Neural cell (in vitro differentiated cells): Measurements from ENCODE around the gene BRSK2. TPM values are rescaled to one million over a fixed set of nuclear protein-coding genes. Genes with fewer than 3 reads are reported as not detected.

Source experiments
- H2AFZ ChIP-seq: fragments of 200-600, 300-800 bp; sonication (generic), shearing (Covaris generic); 2 replicates; pipeline ENCODE4 v1.6.0; 2014; ENCODE audit warnings: low read depth, mild to moderate bottlenecking, antibody characterized with exemption, low read length, moderate library complexity
- H3F3A ChIP-seq: fragments of 200-600 bp; shearing (Covaris generic); 2 replicates; pipeline ENCODE4 v1.6.1; 2016; ENCODE audit warnings: mild to moderate bottlenecking, moderate library complexity, mixed read lengths, antibody characterized with exemption, low read length; ENCODE audit not compliant: insufficient read depth, poor library complexity, severe bottlenecking
- H3K27ac ChIP-seq: fragments of 200-600, 300-800 bp; sonication (generic), shearing (Covaris generic); 2 replicates; pipeline ENCODE4 v1.5.1; 2014; ENCODE audit warnings: mild to moderate bottlenecking, low read length, moderate library complexity
- H3K27me3 ChIP-seq: fragments of 300-800, 200-600 bp; sonication (generic), shearing (Covaris generic); 2 replicates; pipeline ENCODE4 v1.6.0; 2014; ENCODE audit warnings: mild to moderate bottlenecking, low read depth, low read length, moderate library complexity; ENCODE audit not compliant: insufficient read depth
- H3K36me3 ChIP-seq: fragments of 300-800, 200-600 bp; sonication (generic), shearing (Covaris generic); 2 replicates; pipeline ENCODE4 v1.5.1; 2014; ENCODE audit warnings: mild to moderate bottlenecking, antibody characterized with exemption, low read length, moderate library complexity; ENCODE audit not compliant: insufficient read depth
- H3K4me2 ChIP-seq: fragments of 300-800, 200-600 bp; sonication (generic), shearing (Covaris generic); 2 replicates; pipeline ENCODE4 v1.6.0; 2014; ENCODE audit warnings: mild to moderate bottlenecking, low read length
- H3K4me3 ChIP-seq: fragments of 300-800, 200-600 bp; sonication (generic), shearing (Covaris generic); 2 replicates; pipeline ENCODE4 v1.5.1; 2014; ENCODE audit warnings: mild to moderate bottlenecking, low read length, moderate library complexity
- H3K79me2 ChIP-seq: fragments of 200-600 bp; shearing (Covaris generic); replicated peaks from 2 replicates; pipeline ENCODE4 v1.6.0; 2014; ENCODE audit warnings: mild to moderate bottlenecking, low read length, moderate library complexity; ENCODE audit not compliant: insufficient read depth
- H3K9ac ChIP-seq: fragments of 300-800, 200-600 bp; sonication (generic), shearing (Covaris generic); 2 replicates; pipeline ENCODE4 v1.6.1; 2016; ENCODE audit warnings: mild to moderate bottlenecking, low read length, mixed read lengths
- H3K9me2 ChIP-seq: fragments of 200-600 bp; shearing (Covaris generic); 2 replicates; pipeline ENCODE4 v1.6.1; 2016; ENCODE audit warnings: mild to moderate bottlenecking, low read length, mixed read lengths; ENCODE audit not compliant: insufficient read depth
- H3K9me3 ChIP-seq: fragments of 200-600, 300-800 bp; sonication (generic), shearing (Covaris generic); 2 replicates; pipeline ENCODE4 v1.6.1; 2016; ENCODE audit warnings: mild to moderate bottlenecking, mixed run types, low read length, moderate library complexity, mixed read lengths
- H4K20me1 ChIP-seq: fragments of 200-600 bp; shearing (Covaris generic); 2 replicates; pipeline ENCODE4 v1.6.1; 2016; ENCODE audit warnings: mild to moderate bottlenecking, mixed run types; ENCODE audit not compliant: insufficient read depth
- EP300 ChIP-seq: fragments of 450-650 bp; conservative IDR thresholded peaks from 2 replicates; pipeline ENCODE4 v1.6.1; 2014; ENCODE audit warnings: antibody characterized with exemption, mild to moderate bottlenecking, moderate library complexity; ENCODE audit not compliant: poor library complexity, severe bottlenecking
- EZH2 ChIP-seq: fragments of 200-600, 300-800 bp; shearing (Covaris generic), sonication (generic); IDR thresholded peaks from 2 replicates; pipeline ENCODE4 v1.6.1; 2014; ENCODE audit warnings: antibody characterized with exemption, low read length, borderline replicate concordance, mild to moderate bottlenecking; ENCODE audit not compliant: insufficient read depth, poor library complexity, severe bottlenecking
- MXI1 ChIP-seq: fragments of 450-650 bp; conservative IDR thresholded peaks from 2 replicates; pipeline ENCODE4 v1.6.1; 2014; ENCODE audit warnings: antibody characterized with exemption, mild to moderate bottlenecking; ENCODE audit not compliant: poor library complexity, severe bottlenecking
- POLR2AphosphoS5 ChIP-seq: IDR thresholded peaks from 2 replicates; pipeline ENCODE4 v1.6.1; 2012
- RAD21 ChIP-seq: fragments of 450-650 bp; conservative IDR thresholded peaks from 2 replicates; pipeline ENCODE4 v1.6.1; 2014; ENCODE audit warnings: antibody characterized with exemption, mild to moderate bottlenecking, moderate library complexity
- SMC3 ChIP-seq: fragments of 450-650 bp; conservative IDR thresholded peaks from 2 replicates; pipeline ENCODE4 v1.6.1; 2014; ENCODE audit warnings: antibody characterized with exemption, mild to moderate bottlenecking, moderate library complexity; ENCODE audit not compliant: poor library complexity
- TAF1 ChIP-seq: IDR thresholded peaks from 2 replicates; pipeline ENCODE4 v1.6.1; 2012; ENCODE audit warnings: low read depth
- polyA plus RNA-seq: library from polyadenylated mRNA; depleted of rRNA; stranded (reverse); fragments of >200 nt; gene quantifications from 2 replicates; pipeline ENCODE4 v1.2.3, GENCODE V29; 2014
- TF ChIP-seq, protein P1 (sequence below): fragments of 450-650 bp; IDR thresholded peaks from 2 replicates; pipeline ENCODE4 v1.5.1; 2014; ENCODE audit warnings: antibody characterized with exemption, mild to moderate bottlenecking, moderate library complexity; ENCODE audit not compliant: poor library complexity, severe bottlenecking
- TF ChIP-seq, protein P2 (sequence below): IDR thresholded peaks from 2 replicates; pipeline ENCODE4 v1.6.1; 2012; ENCODE audit warnings: borderline replicate concordance

BRSK2 gene
- polyA plus RNA-seq, 1 donor from 2014 or later: 47.5 TPM

DNA sequence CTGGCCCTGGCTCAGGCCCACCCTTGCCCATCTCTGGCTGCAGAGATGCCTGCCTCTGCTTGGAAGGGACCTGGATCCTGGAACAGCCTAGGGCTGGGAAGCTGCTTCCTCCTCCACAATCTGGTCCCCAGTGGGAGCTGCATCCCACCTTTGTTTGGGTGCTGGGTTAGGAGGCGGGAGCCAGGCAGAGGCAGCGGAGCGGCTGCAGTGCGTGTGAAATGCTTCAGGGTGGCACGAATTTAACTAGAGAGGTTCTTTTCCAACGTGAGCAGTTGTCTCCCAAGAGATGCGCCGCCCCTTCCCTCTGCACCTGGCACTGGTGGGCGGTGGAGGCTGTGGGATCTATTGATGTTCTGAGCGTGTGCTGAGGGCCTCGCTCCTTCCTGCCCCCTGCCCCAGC lies 31.6 kb downstream of the BRSK2 start:
- Histone ChIP-seq H3F3A (no peaks in the 10 kb centered on the region), H3K27me3 (no peaks in the 10 kb centered on the region), H3K4me2 (no peak overlapping the region), H4K20me1 (peaks cover 11% of the 10 kb centered on the region), H3K79me2 (peaks cover 20% of the 10 kb centered on the region), H3K27ac (no peak overlapping the region), H3K4me3 (no peak overlapping the region), H3K36me3 (no peaks in the 10 kb centered on the region), H3K9ac (no peak overlapping the region), H2AFZ (no peak overlapping the region), H3K9me2 (no peaks in the 10 kb centered on the region), H3K9me3 (peaks cover 13% of the 10 kb centered on the region)
- TF ChIP-seq SMC3 (no peak), POLR2AphosphoS5 (no peak), EP300 (no peak), EZH2 (no peak), RAD21 (no peak), MXI1 (no peak), TAF1 (no peak)
- TF ChIP-seq, protein P1, sequence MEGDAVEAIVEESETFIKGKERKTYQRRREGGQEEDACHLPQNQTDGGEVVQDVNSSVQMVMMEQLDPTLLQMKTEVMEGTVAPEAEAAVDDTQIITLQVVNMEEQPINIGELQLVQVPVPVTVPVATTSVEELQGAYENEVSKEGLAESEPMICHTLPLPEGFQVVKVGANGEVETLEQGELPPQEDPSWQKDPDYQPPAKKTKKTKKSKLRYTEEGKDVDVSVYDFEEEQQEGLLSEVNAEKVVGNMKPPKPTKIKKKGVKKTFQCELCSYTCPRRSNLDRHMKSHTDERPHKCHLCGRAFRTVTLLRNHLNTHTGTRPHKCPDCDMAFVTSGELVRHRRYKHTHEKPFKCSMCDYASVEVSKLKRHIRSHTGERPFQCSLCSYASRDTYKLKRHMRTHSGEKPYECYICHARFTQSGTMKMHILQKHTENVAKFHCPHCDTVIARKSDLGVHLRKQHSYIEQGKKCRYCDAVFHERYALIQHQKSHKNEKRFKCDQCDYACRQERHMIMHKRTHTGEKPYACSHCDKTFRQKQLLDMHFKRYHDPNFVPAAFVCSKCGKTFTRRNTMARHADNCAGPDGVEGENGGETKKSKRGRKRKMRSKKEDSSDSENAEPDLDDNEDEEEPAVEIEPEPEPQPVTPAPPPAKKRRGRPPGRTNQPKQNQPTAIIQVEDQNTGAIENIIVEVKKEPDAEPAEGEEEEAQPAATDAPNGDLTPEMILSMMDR: no peak
- TF ChIP-seq, protein P2, sequence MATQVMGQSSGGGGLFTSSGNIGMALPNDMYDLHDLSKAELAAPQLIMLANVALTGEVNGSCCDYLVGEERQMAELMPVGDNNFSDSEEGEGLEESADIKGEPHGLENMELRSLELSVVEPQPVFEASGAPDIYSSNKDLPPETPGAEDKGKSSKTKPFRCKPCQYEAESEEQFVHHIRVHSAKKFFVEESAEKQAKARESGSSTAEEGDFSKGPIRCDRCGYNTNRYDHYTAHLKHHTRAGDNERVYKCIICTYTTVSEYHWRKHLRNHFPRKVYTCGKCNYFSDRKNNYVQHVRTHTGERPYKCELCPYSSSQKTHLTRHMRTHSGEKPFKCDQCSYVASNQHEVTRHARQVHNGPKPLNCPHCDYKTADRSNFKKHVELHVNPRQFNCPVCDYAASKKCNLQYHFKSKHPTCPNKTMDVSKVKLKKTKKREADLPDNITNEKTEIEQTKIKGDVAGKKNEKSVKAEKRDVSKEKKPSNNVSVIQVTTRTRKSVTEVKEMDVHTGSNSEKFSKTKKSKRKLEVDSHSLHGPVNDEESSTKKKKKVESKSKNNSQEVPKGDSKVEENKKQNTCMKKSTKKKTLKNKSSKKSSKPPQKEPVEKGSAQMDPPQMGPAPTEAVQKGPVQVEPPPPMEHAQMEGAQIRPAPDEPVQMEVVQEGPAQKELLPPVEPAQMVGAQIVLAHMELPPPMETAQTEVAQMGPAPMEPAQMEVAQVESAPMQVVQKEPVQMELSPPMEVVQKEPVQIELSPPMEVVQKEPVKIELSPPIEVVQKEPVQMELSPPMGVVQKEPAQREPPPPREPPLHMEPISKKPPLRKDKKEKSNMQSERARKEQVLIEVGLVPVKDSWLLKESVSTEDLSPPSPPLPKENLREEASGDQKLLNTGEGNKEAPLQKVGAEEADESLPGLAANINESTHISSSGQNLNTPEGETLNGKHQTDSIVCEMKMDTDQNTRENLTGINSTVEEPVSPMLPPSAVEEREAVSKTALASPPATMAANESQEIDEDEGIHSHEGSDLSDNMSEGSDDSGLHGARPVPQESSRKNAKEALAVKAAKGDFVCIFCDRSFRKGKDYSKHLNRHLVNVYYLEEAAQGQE: no peak

DNA sequence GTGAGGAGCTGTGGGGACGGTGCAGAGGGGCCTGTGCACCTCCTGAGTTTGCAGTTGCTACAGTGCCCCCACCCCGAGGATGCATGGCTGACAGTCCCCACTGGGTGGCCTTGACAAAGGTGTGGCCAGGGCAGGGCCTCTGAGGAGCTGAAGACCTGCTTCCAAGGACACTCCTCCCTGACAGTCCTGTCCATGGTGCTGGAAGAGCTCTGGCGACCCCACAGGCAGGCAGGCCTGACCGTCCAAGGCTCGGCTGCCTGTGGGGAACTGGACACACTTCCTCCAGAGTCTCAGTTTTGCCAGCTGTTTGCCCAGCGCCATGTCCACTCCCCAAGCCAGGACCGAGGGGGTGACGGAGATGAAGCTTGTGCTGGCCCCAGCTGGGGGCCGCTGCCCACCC lies 32.7 kb downstream of the BRSK2 start:
- no peaks in the 10 kb centered on the region for H3K9me2 ChIP-seq
- no peak for TF ChIP-seq EZH2
- no peak for TF ChIP-seq SMC3
- TF ChIP-seq, protein P1: no peak
- no peak for TF ChIP-seq EP300
- TF ChIP-seq MXI1: no peak
- TF ChIP-seq POLR2AphosphoS5: no peak
- TF ChIP-seq, protein P2: no peak
- TF ChIP-seq TAF1: no peak
- no peak for TF ChIP-seq RAD21
- H3K4me2 ChIP-seq: no peak overlapping the region
- H2AFZ ChIP-seq: no peak overlapping the region
- no peaks in the 10 kb centered on the region for H3K36me3 ChIP-seq
- no peak overlapping the region for H3K9ac ChIP-seq
- peaks cover 3% of the 10 kb centered on the region for H3K9me3 ChIP-seq
- H3K79me2 ChIP-seq: peaks cover 10% of the 10 kb centered on the region
- peaks cover 11% of the 10 kb centered on the region for H4K20me1 ChIP-seq
- no peaks in the 10 kb centered on the region for H3F3A ChIP-seq
- H3K4me3 ChIP-seq: no peak overlapping the region
- no peak overlapping the region for H3K27ac ChIP-seq
- no peaks in the 10 kb centered on the region for H3K27me3 ChIP-seq
